NCI-H1436 (cell line): ENCODE measurements around the gene ZNF503.
"Not testable (repeated sequence)": the region's sequence is repeated elsewhere in the genome, so short reads cannot be mapped to it uniquely, and the experiment has no call there.

Source experiments
- DNase-seq: peaks from one replicate; lab custom pipeline; 2025; lab: John Stamatoyannopoulos, UW

The ZNF503 gene

DNA sequence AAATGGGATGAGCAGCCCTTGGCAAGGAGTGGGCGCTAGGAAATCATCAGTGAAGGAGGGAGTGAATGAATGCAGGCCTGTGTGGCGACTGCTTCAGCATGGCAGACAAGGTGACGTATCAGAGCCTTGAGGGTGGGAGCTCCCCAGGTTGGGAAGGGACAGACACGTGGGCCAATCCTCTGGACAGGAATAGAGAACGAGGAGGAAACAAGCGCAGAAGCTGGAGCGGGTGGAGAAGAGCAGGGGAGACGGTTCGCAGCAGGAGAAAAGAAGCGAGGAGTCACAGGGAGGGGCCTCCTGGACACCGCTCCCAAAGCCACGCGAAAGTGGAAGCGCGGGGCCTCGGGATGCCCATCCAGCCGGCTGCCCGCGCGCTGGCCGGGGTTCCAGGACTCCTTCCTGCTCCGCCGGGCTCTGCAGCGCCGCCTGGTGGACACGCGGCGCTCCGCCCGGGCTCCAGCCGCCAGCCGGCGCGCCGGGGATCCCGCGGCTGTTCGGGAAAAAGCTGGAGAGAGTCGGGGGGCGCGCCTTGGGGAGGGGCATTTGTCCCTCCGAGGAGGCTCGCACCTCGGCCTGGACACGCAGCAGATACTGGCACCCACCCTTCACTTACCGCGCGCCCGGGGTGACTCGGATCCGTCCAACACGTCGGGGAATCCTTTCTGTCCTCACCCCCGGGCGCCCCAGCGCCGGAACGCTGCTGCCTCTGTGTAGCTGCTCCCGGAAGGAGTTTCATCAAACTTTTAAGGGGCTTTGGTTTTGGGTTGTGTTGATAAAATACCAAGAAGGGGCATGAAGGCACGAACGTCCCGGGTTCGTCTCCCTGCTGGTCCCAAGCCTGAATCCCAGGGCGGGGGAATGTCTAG, 6.3 kb downstream of the ZNF503 start:
- DNase-seq = no peak

DNA sequence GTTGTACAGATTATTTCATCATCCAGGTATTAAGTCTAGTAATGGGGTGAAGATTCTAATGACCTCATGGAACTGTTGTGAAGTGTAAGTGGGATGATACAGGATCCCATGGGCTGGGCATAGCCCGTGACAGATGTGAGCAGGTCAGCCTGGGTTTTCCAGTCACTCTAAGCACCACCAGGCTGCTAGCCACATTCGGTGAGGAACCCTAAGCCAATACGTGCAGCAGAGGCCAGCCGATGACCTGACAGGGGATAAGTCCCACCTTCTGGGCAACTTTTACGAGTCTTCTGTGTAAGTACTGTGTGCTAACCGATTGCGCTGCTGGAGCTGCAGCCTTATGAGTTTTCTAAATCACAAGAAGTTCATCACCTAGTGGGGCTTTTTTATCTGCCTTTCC, 7.3 kb downstream of the ZNF503 start:
- no peak for DNase-seq

DNA sequence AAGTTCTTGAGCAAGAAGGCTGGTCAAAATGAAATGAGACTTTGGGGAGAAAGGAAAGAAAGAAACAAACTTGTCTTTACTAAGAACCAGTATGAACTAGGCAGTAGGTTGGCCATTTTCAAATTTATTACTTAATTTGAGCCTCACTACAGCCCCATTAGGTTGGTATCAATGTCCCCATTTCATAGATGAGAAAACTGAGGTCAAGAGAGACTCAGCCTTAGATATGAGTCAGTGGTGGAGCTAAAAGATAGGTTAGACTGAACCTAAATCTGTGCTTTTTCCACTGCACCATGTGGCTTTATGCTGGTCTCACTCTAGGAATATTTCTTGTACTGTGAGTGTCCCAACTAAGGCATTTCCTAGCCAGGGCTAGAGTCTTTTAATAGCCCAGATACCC, 8.8 kb downstream of the ZNF503 start:
- DNase-seq = no peak

DNA sequence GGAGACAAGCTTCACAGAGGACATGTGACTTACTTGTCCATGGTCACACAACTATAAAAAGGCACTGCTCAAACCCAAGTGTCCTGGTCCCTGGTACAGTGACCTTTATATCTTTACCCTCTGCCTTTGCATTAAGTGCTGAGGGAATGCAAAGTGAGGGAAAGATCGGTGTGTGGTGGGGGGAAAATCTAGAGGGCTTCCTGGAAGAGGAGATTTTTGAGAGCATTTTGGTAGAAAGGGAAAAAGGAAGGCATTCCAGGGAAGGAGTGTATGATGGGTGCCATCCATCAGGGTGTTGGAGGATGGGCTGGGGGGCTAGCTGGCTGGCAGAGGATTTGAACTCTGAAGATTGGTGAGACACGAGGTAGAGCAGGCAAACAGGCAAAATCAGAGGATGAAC, 9.3 kb downstream of the ZNF503 start:
- no peak for DNase-seq

DNA sequence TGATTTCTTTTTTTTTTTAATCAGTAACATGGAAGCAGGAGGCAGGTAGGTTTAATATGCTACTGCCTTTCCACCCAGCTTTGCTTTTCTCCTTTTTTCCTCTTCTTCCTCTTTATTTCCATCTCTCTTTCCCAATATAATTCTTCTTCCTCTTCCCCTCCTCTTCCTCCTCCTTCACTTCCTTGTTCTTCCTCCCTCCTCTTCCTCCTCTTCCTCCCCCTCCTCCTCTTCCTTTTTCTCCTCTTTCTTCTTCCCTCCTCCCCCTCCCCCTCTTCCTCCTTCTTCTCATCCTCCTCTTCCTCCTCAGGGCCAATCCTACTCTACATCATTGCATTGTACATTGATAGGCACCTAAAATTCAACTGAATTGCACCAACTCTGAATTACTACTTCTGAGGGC, 11.4 kb downstream of the ZNF503 start:
- no peak for DNase-seq

DNA sequence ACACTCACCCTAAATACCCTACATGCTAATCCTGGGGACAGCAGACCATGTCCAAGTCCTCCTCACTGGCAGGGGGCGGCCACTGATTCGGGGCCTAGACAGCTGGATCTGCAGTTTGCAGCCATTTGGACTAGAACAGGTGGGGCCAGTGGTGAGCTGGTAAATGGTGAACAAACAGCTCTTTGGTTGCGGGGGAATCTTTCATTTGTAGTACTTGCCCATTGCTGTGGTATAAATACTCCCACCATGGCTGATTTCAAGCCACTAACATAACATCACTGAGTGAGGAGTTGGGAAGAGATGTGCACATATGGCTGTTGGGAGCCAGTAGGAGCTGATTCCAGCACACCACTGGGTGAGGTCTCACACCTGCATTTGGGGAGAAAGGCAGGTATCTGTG, 13.5 kb downstream of the ZNF503 start:
- DNase-seq = no peak

DNA sequence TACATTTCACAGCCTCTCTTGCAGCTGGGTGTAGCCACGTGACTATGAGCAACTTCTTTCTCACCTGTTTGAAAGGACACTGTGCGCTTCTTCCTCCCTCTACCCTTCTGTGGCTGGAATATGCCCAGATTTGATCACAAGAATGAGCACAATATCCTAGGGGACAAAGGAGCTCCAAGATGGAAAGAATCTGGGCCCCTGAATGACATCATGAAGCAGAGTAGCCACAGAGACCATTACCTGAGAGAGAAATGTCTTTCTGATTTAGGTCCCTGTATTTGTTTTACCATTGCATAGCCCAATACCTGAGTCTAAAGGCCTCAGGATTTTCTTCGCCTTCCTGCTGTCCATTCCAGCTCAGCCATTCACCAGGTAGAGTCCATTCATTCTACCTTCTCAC, 15.4 kb downstream of the ZNF503 start:
- no peak for DNase-seq

DNA sequence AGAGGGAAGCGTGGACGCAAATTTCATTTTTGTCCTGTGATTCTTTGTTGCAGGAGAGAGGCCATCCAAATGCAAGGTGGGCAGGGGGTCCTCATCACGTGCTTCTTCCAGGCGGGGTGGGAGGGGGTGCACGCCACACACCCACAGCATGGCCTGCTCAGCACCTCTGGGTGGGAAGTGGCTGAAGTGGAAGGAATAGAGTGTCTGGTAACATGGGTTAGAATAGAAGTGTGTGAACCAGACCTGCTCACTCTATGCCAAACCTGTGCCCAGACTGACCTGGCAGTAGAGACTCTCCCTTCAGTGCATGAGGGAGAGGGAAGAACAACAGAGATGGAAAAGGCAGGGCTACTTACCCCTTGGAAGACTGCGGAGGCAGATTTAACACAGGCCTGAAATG, 21.7 kb downstream of the ZNF503 start:
- no peak for DNase-seq

DNA sequence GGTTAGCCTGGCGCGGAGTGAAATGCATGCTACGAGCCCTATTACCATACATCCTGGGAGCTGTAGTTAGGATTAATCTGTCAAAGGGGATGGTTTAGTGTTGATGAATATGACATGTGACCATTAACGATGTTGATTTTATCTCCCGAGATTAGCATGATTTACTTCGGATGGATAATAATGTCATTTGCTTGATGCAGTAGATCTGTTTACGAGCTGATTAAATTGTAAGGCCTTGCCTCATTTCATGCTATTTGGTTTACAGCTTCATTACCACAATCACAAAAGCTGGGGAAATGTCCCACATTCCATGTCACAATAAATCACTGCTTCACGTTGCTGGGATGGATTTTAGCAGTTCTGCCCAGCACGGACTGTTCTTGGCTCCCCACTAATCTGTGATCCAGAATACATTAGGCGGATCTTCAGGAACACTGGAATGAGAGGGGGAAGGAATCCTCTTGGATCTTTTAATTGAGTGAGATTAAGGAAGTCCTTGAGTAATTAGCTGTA, 22.3 kb downstream of the ZNF503 start:
- DNase-seq = peak; percentile 45

DNA sequence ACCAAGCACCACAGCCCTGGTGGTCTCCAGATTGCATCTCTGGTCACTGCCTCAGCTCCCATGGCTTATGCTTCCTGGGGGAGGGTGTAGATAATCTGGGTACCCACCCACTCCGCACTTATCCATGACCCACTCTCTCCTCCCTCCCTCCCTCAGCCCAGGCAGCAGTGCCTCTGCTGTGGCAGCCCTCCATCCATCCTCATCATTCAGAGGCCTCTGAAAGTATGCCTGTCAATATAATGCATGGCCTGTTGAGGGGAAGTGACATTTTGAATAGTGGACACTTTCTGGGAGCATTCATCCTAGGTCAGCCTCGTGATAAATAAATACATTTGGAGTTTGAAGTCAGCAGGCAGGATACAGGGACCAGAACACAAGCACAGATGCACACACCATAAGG, 23.2 kb downstream of the ZNF503 start:
- no peak for DNase-seq

DNA sequence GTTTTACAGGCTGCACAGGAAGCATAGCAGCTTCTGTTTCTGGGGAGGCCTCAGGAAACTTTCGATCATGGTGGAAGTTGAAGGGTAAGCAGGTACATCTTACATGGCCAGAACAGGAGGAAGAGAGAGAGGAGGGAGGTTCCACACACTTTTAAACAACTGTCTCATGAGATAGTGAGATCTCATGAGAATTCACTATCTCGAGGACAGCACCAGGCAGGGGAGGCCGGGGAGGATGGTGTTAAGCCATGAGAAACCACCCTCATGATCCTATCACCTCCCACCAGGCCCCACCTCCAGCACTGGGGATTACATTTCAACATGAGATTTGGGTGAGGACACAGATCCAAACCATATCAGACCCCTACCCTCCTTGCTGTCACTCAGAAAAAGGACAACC, 23.7 kb downstream of the ZNF503 start:
- no peak for DNase-seq

DNA sequence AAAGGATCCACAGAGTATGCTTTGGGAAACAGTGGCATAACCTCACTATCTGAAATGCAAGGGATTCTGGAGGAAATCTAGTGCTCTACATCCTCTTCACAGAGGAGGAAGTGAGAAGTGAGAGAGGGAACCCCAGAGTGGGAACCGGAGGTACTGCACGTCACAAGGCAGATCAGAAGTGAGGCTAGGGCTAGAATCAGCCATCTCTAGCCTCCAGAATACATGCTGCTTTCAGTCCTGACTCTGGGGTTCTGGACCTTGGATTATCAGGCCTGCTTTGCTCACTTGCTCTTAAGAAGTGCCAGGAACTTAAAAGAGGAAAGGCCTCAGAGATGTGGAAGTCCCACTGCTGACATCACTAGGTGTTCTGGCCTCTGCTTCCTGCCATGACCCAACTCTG, 25.7 kb downstream of the ZNF503 start:
- DNase-seq = no peak

DNA sequence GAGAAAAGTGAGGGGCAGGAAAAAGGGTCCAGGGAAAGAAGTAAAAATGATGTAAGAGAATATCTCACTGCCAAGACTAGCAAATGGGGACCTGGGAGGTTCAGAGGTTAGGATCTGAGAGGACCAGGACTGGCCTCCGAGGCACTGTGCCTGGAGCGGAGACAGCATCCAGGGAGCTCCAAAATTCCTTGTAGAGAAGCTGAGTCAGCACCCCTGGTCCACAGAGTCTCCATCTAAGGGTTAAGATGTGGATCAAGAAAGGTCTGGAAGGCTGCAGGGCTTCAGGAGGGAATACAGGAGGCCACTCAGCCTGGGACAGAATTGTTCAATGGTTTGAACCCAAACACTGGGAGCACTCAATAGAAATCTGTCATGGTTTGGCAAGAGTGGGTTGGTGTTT, 30.6 kb downstream of the ZNF503 start:
- DNase-seq = no peak

DNA sequence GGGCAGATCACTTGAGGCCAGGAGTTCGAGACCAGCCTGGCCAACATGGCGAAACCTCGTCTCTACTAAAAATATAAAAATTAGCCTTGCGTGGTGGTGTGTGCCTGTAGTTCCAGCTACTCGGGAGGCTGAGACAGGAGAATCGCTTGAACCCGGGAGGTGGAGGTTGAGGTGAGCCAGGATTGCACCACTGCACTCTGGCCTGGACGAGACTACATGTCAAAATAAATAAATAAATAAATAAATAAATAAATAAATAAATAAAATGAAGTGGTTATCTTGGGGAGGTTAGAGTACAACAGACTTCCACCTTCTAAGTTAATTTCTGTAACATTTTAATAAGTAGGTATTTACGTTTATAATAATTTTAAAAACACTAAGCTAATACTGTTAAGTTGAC, 31.7 kb downstream of the ZNF503 start:
- not testable (repeated sequence) for DNase-seq

DNA sequence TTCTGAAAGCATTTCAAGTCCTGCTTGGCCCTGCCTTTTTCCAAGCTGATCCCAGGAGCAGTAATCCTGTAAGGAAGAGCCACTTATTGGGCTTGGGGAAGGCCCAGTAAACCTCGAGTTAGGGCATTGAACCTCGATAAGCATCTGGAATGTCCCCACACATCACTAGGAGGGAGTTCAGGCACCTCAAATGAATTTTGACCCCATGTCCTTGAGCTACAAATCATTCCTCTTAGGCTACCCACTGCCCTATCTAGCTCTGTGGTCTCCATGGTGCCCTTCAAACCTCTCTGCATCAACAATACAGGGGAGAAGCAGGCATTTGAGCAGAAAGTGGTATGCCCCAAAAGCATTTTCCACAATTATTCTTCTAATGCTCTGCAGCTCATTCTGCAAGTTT, 33.7 kb downstream of the ZNF503 start:
- DNase-seq = no peak

DNA sequence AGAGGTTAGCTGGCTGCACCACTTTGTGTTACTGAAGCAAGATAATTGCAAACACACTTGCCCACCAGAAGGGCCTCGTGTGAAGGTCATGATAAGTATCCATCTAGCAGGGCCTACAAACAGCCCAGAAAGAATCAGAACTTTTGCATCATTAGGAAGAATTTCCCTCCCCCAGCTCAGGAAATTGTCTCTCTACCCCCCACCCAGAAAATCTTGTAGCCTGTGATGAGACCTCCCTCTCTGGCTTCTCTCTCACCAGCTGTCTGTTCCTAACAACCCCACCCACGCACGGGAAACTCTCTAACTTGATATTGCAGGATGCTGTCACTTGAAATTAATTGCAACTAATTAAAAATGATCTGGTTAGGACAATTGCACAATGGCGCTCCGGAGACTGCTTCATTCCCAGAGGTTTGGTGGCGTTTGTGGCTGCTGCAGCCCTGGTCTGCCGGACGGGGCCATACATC, 34.5 kb downstream of the ZNF503 start:
- no peak for DNase-seq

DNA sequence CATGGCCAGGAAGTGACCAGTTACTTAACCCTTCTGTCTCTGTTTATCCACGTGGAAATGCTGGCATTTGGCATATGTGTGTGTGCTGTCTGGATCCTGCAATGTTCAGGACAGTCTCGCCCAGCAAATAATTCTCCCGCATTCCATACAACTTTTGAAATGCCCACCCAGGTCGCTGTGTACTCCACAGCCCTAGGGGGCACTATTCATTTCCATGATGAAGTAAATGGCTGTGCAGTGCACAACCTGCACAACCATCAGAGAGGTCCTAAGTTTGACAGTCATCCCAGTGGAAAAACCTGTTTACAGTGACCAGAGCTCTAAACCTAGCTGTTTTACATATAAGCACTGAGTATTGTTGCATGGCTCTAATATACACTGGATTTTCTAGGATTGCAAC, 38.1 kb downstream of the ZNF503 start:
- no peak for DNase-seq

DNA sequence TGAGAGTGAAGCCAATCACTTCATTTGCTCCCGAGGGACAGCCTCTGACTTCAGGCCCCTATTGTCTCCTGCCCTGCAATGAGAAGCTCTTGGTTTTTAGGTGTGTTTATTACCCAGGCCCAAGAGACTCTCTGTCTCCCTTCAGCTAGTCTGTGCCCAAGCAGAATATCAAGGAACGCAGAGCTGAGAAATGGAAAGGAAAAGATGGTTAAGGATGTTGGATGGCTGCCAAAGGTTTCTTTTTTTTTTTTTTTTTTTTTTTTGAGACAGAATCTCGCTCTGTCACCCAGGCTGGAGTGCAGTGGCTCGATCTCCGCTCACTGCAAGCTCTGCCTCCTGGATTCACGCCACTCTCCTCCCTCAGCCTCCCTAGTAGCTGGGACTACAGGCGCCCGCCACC, 41.7 kb downstream of the ZNF503 start:
- peak; percentile 53 for DNase-seq

DNA sequence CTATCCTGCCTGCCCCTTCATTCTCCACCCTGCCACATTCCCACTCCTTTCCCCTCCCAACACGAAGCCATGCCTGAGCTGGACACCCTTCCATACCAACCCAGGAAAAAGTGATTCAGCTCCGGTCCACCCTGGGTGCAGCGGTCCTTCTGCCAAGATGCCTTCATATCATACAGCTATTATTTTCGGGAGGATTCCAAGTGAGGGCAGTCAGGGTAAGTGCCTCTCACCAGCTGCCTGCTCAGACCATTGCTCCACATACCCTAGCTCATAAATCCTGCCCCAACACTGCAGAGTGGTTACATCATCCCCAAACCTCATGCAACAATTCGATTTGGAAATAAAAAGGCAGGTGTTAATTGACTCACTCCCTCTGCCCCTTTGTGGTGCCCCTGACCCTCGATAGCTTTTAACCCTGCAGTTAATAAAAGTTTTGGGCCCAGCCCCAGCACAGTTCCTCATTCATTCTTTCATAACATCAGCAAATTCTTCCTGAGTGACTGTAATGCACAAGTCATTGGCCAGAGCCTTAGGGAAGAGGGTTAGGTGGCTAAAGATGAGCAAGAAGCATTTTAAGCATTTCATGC, 42.6 kb downstream of the ZNF503 start:
- DNase-seq = no peak

DNA sequence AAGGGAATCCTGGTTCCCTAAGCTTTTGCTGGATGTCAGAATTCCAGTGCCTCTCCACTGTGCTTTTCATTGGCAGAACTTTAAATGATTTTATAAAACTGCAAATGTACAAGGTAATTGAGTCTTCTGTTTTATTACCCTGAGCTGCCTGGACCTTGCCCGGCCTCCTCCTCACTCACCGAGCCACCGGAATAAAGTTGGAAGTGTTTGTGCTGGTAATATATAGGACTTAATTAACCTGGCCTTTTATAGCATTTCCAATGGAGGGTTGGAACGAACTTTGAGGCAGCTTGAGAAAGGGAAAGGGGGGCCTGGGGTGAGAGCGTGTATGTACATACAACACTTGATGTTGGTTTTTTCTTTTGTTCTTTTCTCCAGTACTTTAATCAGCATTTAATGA, 43.4 kb downstream of the ZNF503 start:
- DNase-seq = no peak

DNA sequence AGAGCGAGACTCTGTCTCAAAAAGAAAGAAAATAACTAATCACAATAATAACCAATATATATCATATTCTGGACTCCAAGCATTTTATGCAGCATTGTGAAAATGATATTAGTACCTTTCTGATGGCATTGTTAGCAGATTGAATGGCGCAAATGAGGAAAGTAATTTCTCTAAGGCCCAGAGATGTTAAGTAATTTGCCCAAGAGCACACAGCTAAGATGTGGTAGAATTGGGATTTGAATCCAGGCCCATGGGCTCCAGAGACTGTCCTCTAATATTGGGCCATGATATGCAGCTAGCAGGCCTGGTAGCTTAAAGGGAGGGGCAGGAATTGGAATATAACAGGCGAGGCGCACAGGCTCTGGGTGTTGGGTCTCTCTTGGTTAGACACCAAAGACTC, 44.1 kb downstream of the ZNF503 start:
- no peak for DNase-seq

DNA sequence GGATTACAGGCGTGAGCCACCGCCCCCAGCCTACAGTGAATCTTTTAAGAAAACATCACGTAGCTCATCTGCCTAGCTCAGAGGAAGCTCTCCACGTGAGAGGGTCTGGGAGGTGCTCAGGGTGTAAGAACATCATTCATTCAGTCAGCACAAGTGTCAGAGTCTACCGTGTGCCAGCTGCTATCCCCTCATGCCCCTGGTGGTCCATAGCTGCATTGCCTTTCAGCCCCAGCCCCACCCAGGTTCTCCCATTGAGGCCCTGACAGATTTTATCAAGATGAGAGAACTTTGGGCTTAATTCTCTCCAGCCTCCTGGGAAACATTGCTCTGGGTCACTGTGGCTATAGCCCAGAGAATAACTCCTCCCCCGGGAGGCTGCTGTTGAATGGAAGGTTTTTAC, 45.1 kb downstream of the ZNF503 start:
- no peak for DNase-seq

DNA sequence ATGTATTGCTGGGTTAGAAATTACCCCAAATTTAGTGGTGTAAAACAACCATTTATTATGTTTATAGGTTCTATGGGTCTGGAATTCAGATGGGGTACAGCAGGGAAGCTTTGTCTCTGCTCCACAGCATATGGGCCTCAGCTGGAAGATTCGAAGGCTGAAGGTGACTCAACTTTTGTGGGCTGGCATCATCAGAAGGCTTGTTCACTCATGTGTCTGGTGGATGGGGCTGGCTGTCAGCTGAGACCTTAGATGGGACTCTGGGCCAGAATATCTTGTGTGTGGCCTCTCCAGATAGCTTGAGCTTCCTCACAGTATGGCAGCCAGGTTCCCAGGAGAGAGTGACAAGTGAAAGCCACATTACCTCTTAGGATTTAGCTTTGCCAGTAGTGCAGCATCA, 45.9 kb downstream of the ZNF503 start:
- no peak for DNase-seq

DNA sequence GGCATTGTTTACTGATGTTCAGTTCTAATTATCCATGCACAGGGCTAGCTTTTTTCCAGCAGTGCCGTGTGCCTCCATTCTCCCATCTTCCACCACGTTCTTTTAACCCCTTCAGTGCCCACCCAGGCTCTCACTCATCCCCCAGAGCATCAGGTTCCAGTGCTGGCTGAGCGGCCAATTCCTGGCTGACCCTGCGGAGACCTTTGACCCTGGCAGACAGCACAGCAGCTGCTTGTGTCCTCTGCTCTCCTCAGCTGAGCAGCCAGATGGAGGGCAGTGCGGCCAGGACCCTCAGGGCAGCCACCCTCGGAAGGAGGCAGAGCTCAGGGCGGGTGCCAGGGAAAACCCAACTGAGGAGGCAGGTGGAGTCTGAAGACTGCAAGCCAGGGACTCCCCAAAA, 48.4 kb downstream of the ZNF503 start:
- no peak for DNase-seq
